T-helper 2 cell treated with Interferon-gamma antibody and Interleukin-4, amounts not matched to agents 5 μg/mL and 100 μg/mL, for 36 hours (primary cell): ENCODE data around the gene TBC1D7.

Experiments
- DNase-seq: peaks from one replicate; pipeline ENCODE4 v3.0.0; 2021; ENCODE audit warnings: low spot score
- H3K27ac Mint-ChIP-seq: one replicate; pipeline ENCODE4 v1.8.0; 2021; ENCODE audit warnings: mild to moderate bottlenecking, mixed read lengths
- H3K27me3 Mint-ChIP-seq: one replicate; pipeline ENCODE4 v1.8.0; 2021; ENCODE audit warnings: low read depth, mixed read lengths
- H3K36me3 Mint-ChIP-seq: one replicate; pipeline ENCODE4 v1.8.0; 2021; ENCODE audit warnings: low read depth, mixed read lengths
- H3K4me1 Mint-ChIP-seq: one replicate; pipeline ENCODE4 v1.8.0; 2021; ENCODE audit warnings: low read depth, mixed read lengths
- H3K4me3 Mint-ChIP-seq: one replicate; pipeline ENCODE4 v1.8.0; 2022; ENCODE audit warnings: mild to moderate bottlenecking, moderate library complexity, mixed read lengths
- H3K9me3 Mint-ChIP-seq: one replicate; pipeline ENCODE4 v1.8.0; 2021; ENCODE audit warnings: mixed read lengths

Gene TBC1D7

DNA sequence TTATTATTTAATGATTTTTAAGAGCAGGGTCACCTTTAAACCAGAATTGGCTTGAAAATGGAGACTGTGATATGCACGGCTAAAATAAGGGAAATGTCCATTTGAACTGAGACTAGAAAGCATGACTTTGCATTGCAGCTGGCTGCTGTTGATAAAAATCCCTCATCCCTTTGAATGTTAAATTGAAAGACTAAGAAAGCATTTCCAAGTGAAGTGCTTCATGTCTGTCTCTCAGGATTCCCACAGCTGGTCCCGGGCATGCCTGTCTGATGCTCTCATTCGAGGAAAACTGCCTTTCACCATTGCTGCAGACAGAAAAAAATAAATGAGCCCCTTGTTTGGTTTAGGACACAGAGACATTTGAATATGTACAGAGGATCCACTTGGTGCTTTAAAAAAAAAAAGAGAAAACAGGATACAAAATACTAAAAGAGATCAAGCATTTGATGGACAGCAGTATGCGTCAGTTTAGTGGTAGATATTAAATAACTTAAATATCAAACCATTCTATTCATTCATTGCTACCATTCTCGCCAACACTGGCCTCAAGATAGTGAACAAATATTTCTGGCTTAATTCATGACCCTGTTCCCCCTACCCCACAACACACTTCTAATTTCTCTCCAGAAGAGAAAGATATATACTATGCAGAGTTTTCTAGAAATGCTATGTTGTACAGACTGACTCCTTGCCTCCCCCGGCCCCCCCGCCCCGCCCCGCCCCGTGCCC, 55.0 kb downstream of the TBC1D7 start:
- Mint-ChIP-seq H3K27ac (no peak overlapping the region), H3K36me3 (no peaks in the 10 kb centered on the region), H3K4me1 (peaks cover 12% of the 10 kb centered on the region), H3K4me3 (no peak overlapping the region), H3K27me3 (peaks cover 3% of the 10 kb centered on the region), H3K9me3 (no peaks in the 10 kb centered on the region)
- DNase-seq, result no peak

DNA sequence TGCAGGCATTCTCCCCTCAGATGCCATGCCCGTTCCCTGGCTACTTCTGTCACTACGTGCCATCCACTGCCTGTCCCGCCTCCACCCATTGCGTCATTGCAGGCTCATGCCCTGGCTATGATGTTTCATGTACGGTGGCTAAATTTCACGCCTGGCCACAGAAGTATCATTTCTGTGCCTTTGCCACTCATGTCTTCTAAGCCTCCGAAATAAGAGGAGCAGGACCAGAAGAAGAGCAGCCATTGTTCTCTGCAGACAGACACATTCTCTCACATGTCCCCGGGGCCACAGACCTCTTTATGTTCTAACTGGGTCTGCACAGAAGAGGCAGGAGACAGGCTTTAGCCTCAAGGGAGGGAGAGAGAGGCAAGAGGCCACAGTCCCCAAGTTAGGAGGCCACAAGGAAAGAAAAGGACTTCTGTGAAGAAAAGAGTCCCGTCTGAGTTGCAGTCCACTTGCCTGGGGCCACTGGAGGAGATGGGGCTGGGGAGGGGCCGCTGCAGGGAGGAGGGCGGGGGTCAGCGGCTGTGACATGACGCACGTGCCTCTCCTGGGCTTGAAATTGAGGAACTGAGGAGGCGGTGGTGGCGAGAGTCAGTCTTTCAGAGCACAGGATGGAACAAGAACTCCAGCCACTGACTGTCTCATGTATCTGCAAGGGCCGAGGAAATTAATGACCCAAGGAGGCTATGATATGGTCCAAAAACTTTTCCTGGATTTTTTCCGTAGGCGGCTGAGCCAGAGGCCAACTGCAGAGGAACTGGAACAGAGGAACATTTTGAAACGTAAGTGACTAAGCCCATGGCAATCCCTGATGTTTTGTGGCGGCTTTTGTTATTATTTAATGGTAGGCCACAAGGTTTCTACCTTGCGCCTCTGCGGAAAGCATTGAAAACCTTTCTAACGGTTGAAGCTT, 55.9 kb downstream of the TBC1D7 start:
- H3K9me3 Mint-ChIP-seq, result no peaks in the 10 kb centered on the region
- H3K27me3 Mint-ChIP-seq, result peaks cover 3% of the 10 kb centered on the region
- H3K4me3 Mint-ChIP-seq, result no peak overlapping the region
- no peaks in the 10 kb centered on the region for H3K36me3 Mint-ChIP-seq
- H3K27ac Mint-ChIP-seq, result no peak overlapping the region
- H3K4me1 Mint-ChIP-seq, result peaks cover 14% of the 10 kb centered on the region
- no peak for DNase-seq

DNA sequence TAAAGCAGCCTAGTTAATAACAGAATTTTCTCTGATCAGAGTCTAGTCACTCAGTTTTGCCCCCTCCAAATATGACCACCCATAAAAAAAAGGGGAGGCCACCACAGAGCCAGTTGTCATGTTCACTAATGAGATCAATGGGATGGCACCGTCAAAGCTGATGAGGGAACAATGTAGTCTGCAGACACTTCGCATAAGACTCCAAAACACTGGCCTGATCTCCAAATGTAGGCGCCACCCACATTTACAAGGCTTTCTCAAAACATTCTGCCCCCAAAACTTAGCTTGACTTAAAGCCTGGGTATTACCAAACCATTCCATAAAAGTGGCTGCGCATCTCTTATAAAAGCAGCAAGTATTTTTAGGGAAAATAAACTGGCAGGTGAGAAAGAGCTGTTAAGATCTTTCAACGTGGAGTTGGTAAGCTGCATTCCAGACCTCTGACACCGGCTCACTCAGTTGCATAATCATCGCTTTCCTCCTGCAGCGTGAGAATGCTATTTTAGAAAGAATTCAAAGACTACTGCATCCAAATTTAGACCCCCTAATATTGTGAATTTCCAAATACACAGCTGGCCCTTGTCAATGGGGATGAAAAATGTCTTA, 59.3 kb downstream of the TBC1D7 start:
- H3K9me3 Mint-ChIP-seq, result no peaks in the 10 kb centered on the region
- no peak overlapping the region for H3K27ac Mint-ChIP-seq
- H3K36me3 Mint-ChIP-seq, result no peaks in the 10 kb centered on the region
- H3K27me3 Mint-ChIP-seq, result peaks cover 3% of the 10 kb centered on the region
- H3K4me1 Mint-ChIP-seq, result peaks cover 16% of the 10 kb centered on the region
- H3K4me3 Mint-ChIP-seq, result no peak overlapping the region
- no peak for DNase-seq

DNA sequence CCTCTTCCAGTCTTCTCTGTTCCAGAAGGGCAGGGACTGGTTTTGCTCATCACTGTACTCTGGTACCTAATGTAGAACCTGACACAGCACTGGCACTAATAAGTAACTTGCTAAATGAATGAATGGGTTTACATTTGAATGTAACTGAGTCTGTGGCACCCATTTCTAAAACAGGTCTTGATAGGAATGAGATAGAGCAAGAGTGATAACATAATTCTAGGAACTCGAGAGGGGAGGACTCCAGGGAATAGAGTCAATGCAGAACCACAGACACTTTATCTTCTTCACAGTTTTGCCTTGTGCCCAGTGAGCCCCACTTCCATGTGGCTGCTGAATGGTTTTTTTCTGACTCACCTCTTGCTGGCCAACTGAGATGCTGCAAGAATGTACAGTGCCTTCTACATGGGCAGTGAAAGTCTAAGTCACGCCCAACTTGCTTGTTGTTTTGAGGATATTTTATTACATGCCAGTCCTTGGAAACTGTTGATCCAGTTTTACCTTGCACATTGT, 61.1 kb downstream of the TBC1D7 start:
- peaks cover 6% of the 10 kb centered on the region for H3K27me3 Mint-ChIP-seq
- no peaks in the 10 kb centered on the region for H3K9me3 Mint-ChIP-seq
- DNase-seq, result peak; percentile 17
- H3K36me3 Mint-ChIP-seq, result no peaks in the 10 kb centered on the region
- H3K27ac Mint-ChIP-seq, result no peak overlapping the region
- no peak overlapping the region for H3K4me3 Mint-ChIP-seq
- peaks cover 8% of the 10 kb centered on the region for H3K4me1 Mint-ChIP-seq

DNA sequence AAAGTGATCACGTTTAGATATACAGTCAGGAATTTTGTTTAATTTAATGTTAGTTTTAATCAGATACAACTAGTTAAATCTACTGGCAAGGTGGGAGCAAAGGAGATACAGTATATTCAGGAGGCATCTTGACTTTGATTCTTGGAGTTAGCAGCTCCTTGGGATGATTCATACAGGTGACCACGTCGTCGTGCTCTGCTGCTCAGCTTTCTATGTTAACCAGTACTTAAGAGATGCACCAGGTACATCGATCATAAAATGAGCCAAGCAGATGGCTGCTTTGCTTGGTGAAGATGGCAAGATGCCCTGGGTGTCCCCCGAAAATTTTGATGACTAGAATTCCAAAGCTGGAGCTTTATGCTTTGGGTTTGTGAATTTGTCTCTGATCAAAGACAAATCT, 64.7 kb downstream of the TBC1D7 start:
- DNase-seq, result no peak
- peaks cover 13% of the 10 kb centered on the region for H3K4me1 Mint-ChIP-seq
- no peaks in the 10 kb centered on the region for H3K36me3 Mint-ChIP-seq
- H3K27me3 Mint-ChIP-seq, result peaks cover 5% of the 10 kb centered on the region
- no peak overlapping the region for H3K27ac Mint-ChIP-seq
- no peak overlapping the region for H3K4me3 Mint-ChIP-seq
- no peaks in the 10 kb centered on the region for H3K9me3 Mint-ChIP-seq

DNA sequence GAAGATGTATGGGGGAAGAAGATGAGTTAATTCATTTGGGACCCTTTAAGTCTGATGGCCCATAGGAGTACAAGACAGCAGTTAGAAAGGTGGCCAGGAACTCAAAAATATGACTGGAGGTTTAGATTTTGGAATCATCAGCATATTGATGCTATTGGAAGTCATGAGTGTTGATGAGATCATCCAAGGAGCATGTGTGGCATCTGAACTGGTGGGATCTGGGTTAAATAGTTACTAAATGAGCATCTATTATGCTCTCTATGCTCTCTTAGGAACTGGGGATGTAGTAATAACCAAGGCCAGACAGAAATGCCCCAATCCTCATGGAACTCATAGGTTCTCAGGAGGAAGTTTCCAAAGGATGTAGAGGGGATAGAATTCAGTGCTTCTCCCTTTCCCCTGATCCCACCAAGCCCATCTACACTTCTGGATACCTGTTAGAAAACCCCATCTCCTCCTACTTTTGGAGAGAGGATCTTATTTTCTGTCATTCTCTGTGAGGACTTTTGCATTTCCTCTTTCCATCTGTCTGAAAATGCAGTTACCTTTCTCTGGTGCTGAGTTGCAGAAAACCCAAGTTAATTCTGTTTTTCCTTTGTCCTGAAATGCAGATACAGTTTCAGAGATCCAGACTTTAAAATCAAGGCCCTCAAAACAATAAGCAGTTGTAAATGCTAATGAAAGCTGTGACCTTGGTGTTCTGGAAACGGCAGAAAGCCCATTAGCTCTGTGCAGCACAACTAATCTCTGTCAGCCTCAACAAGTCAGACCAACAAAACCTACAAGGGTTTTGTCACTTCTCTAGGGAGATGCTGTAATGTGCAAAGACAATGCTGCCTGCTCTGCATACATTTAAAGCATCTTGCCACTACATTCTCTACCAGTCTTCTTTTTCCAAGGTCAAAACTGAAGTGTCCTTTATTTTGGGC, 65.8 kb downstream of the TBC1D7 start:
- Mint-ChIP-seq H3K9me3 (no peaks in the 10 kb centered on the region), H3K27me3 (peaks cover 5% of the 10 kb centered on the region), H3K36me3 (no peaks in the 10 kb centered on the region), H3K4me3 (no peak overlapping the region), H3K4me1 (peaks cover 13% of the 10 kb centered on the region), H3K27ac (no peak overlapping the region)
- no peak for DNase-seq

DNA sequence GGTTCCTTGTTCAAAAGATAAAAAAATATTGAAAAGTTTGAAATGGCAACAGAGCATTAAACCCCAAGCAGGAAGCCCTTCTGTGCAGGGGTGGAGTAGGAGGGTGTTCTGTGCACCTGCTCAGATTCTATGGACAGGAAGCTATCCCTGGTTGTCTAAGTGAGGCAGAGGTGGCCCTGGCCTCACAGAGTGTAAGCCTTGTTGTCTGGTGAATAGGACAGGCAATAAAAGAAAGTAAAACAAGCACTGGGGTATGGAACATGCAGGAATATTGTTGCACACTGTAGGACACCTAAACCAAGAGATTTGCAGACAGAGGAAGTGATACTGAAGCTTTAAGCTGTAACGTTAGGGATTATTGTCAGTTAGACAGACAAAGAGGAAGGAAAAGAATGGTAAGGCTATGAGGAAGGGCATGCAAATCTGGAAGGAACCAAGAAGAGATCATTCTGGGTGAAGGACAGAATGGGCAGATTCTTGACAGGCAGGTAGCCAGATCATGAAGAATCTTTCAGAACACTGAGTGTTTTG, 66.8 kb downstream of the TBC1D7 start:
- no peaks in the 10 kb centered on the region for H3K9me3 Mint-ChIP-seq
- no peak overlapping the region for H3K4me3 Mint-ChIP-seq
- no peak for DNase-seq
- H3K36me3 Mint-ChIP-seq, result no peaks in the 10 kb centered on the region
- peaks cover 5% of the 10 kb centered on the region for H3K4me1 Mint-ChIP-seq
- no peak overlapping the region for H3K27ac Mint-ChIP-seq
- peaks cover 5% of the 10 kb centered on the region for H3K27me3 Mint-ChIP-seq

DNA sequence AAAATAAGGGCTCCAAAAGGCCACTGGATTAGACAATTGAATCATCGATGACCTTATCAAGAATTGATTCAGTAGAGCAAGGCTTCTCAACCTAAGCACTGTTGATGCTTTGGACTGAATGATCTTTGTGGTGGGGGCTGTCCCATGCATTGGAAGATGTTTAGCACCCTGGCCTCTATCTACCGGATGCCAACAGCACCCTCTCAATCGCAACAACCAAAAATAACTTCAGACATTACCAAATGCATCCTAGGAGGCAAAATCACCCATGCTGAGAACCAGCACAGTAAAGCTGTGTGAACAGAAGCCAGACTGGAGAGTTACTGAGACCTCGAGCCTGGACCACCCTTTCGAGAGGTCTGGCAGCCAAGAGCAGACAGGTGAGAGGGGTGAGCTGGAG, 67.5 kb downstream of the TBC1D7 start:
- Mint-ChIP-seq H3K9me3 (no peaks in the 10 kb centered on the region), H3K4me3 (no peak overlapping the region), H3K27me3 (peaks cover 5% of the 10 kb centered on the region), H3K27ac (no peak overlapping the region), H3K36me3 (no peaks in the 10 kb centered on the region), H3K4me1 (peaks cover 5% of the 10 kb centered on the region)
- no peak for DNase-seq

DNA sequence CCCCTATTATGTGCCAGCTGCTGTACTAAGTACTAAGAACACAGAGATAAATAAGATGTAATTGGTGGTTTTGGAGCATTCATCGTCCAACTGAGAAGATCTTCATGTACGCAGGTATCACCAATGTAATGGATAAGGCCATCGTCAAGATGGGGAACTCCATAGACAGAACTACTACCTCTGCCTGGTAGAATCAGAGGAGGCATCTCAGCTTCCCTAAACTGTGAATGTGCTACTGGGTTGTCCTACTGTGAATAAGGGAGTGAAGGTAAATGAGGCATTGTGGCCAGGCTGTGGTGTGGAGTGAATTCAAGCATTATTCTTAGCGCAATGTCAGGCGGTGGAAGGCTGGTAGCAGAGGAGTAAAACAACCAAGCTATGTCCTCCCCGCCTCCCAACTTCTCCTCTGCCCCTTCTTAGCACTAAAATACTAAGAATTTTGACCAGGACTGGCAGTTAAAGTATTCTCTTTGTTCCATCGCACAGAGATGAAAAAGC, 68.2 kb downstream of the TBC1D7 start:
- peaks cover 5% of the 10 kb centered on the region for H3K4me1 Mint-ChIP-seq
- DNase-seq, result no peak
- H3K27ac Mint-ChIP-seq, result no peak overlapping the region
- peaks cover 5% of the 10 kb centered on the region for H3K27me3 Mint-ChIP-seq
- no peaks in the 10 kb centered on the region for H3K36me3 Mint-ChIP-seq
- H3K4me3 Mint-ChIP-seq, result no peak overlapping the region
- no peaks in the 10 kb centered on the region for H3K9me3 Mint-ChIP-seq

DNA sequence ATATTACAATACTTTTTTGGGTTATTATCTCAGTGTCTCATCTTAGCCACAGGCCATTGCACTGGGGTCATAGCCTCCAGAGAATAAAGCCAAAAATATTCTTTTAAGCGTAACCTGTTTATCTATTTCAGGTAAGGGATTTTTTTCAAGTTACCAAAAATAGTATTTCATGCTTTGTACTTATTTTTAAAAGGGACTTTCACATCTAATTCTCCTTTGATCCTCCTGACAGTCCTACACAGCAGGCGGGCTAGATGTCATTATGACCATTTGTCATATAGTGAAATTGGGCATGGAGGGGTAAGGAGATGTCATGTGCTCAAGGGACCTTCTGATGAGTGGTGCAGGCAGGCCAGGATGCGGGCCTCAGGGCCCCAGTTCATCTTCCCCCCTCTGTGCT, 68.9 kb downstream of the TBC1D7 start:
- H3K4me1 Mint-ChIP-seq, result peaks cover 5% of the 10 kb centered on the region
- peaks cover 5% of the 10 kb centered on the region for H3K27me3 Mint-ChIP-seq
- no peaks in the 10 kb centered on the region for H3K9me3 Mint-ChIP-seq
- no peak overlapping the region for H3K4me3 Mint-ChIP-seq
- H3K27ac Mint-ChIP-seq, result no peak overlapping the region
- H3K36me3 Mint-ChIP-seq, result no peaks in the 10 kb centered on the region
- no peak for DNase-seq

DNA sequence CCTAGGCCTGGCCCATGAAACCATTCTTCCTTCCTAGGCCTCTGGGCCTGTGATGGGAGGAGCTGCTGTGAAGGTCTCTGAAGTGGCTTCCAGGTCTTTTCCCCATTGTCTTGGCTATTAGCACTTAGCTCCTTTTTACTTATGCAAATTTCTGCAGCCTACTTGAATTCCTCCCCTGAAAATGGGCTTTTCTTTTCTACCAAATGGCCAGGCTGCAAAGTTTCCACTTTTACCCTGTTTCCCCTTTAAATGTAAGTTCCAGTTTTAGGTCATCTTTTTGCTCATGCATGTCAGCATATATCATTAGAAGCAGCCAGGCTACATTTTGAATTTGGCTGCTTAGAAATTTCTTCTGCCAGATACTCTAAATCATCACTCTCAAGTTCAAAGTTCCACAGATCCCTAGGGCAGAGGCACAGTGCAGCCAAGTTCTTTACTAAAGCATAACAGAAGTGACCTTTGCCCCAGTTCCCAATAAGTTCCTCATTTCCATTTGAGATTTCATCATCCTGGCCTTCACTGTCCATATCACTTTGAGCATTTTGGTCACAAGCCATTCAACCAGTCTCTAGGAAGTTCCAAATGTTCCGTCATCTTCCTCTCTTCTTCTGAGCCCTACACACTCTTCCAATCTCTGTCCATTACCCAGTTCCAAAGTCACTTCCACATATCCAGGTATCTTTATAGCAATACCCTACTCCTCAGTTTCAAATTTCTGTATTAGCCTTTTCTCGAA, 71.9 kb downstream of the TBC1D7 start:
- Mint-ChIP-seq H3K4me1 (peaks cover 2% of the 10 kb centered on the region), H3K9me3 (no peaks in the 10 kb centered on the region), H3K4me3 (no peak overlapping the region), H3K27ac (no peak overlapping the region), H3K27me3 (peaks cover 5% of the 10 kb centered on the region), H3K36me3 (no peaks in the 10 kb centered on the region)
- DNase-seq, result no peak
